OCI-LY1 (cell line): ENCODE data around the gene PRAME.
"Not testable (repeated sequence)": the region's sequence is repeated elsewhere in the genome, so short reads cannot be mapped to it uniquely, and the experiment has no call there.

Experiments
- H2AFZ ChIP-seq: fragments of 200-600 bp; sonication (generic), shearing (Covaris generic); 2 replicates; pipeline ENCODE4 v1.6.0; 2014; ENCODE audit warnings: antibody characterized with exemption, mild to moderate bottlenecking, low read length
- H3F3A ChIP-seq: fragments of 200-600 bp; sonication (generic), shearing (Covaris generic); 2 replicates; pipeline ENCODE4 v1.6.0; 2014; ENCODE audit warnings: mild to moderate bottlenecking, antibody characterized with exemption, low read length, moderate library complexity; ENCODE audit not compliant: insufficient read depth
- H3K27ac ChIP-seq: fragments of 200-600 bp; sonication (generic); 2 replicates; pipeline ENCODE4 v1.5.1; 2014; ENCODE audit warnings: low read length, mixed run types, mild to moderate bottlenecking, low read depth; ENCODE audit not compliant: poor library complexity, severe bottlenecking
- H3K27me3 ChIP-seq: fragments of 200-600 bp; sonication (generic); 2 replicates; pipeline ENCODE4 v1.6.0; 2014; ENCODE audit warnings: antibody characterized with exemption, mild to moderate bottlenecking, low read length, moderate library complexity; ENCODE audit not compliant: insufficient read depth
- H3K36me3 ChIP-seq: fragments of 200-600 bp; sonication (generic); 2 replicates; pipeline ENCODE4 v1.6.1; 2014; ENCODE audit warnings: mild to moderate bottlenecking, antibody characterized with exemption, low read length, moderate library complexity, mixed read lengths; ENCODE audit not compliant: insufficient read depth
- H3K4me1 ChIP-seq: fragments of 200-600 bp; sonication (generic); 2 replicates; pipeline ENCODE4 v1.5.1; 2014; ENCODE audit warnings: mild to moderate bottlenecking, low read length, moderate library complexity; ENCODE audit not compliant: insufficient read depth, severe bottlenecking
- H3K4me2 ChIP-seq: fragments of 200-600 bp; sonication (generic), shearing (Covaris generic); 2 replicates; pipeline ENCODE4 v1.6.1; 2014; ENCODE audit warnings: low read length
- H3K4me3 ChIP-seq: fragments of 200-600 bp; sonication (generic); 2 replicates; pipeline ENCODE4 v1.5.1; 2014; ENCODE audit warnings: low read length, low read depth, mild to moderate bottlenecking, mixed read lengths; ENCODE audit not compliant: poor library complexity, severe bottlenecking
- H3K79me2 ChIP-seq: fragments of 200-600 bp; shearing (Covaris generic); 2 replicates; pipeline ENCODE4 v1.6.1; 2016; ENCODE audit warnings: mixed run types, low read length, mixed read lengths; ENCODE audit not compliant: insufficient read depth
- H3K9ac ChIP-seq: fragments of 200-600 bp; sonication (generic), shearing (Covaris generic); 2 replicates; pipeline ENCODE4 v1.6.1; 2014; ENCODE audit warnings: mild to moderate bottlenecking, low read length, mixed read lengths
- H3K9me2 ChIP-seq: fragments of 200-600 bp; sonication (generic), shearing (Covaris generic); 2 replicates; pipeline ENCODE4 v1.6.1; 2014; ENCODE audit warnings: low read depth, mild to moderate bottlenecking, low read length, mixed read lengths
- H3K9me3 ChIP-seq: fragments of 200-600 bp; shearing (Covaris generic); 2 replicates; pipeline ENCODE4 v1.6.1; 2014; ENCODE audit warnings: low read length, mixed read lengths
- H4K20me1 ChIP-seq: fragments of 200-600 bp; sonication (generic), shearing (Covaris generic); 2 replicates; pipeline ENCODE4 v1.6.0; 2016; ENCODE audit warnings: mild to moderate bottlenecking, low read length; ENCODE audit not compliant: insufficient read depth
- EZH2 ChIP-seq: fragments of 200-600 bp; sonication (generic), shearing (Covaris generic); IDR thresholded peaks from 2 replicates; pipeline ENCODE4 v1.8.0; 2017; ENCODE audit warnings: borderline replicate concordance, mixed run types, mild to moderate bottlenecking, antibody characterized with exemption, low read length, moderate library complexity, mixed read lengths
- TF ChIP-seq, protein P1 (sequence below): fragments of 200-600 bp; sonication (generic), shearing (Covaris generic); IDR thresholded peaks from 2 replicates; pipeline ENCODE4 v1.5.1; 2017; ENCODE audit warnings: mild to moderate bottlenecking, antibody characterized with exemption, low read length, moderate library complexity, mixed read lengths

The PRAME gene

GRCh38 chr22:22558972-22559603, at the start of gene PRAME:
Gene PRAME (minus strand): TSS chr22:22559265. CDS start chr22:22556832, 2,433 bp downstream.
- peak within 1 kb of the TSS; percentile 58 for H3K9ac ChIP-seq
- H3K27me3 ChIP-seq, result no peaks in the 10 kb centered on the region
- no peaks in the 10 kb centered on the region for H4K20me1 ChIP-seq
- peaks cover 8% of the 10 kb centered on the region for H3K4me1 ChIP-seq
- peaks cover 12% of the 10 kb centered on the region; the same call in 1 of the 2 replicates for H3K36me3 ChIP-seq
- H3F3A ChIP-seq, result no peaks in the 10 kb centered on the region
- peak within 1 kb of the TSS; percentile 50 for H3K4me2 ChIP-seq
- TF ChIP-seq, protein P1, sequence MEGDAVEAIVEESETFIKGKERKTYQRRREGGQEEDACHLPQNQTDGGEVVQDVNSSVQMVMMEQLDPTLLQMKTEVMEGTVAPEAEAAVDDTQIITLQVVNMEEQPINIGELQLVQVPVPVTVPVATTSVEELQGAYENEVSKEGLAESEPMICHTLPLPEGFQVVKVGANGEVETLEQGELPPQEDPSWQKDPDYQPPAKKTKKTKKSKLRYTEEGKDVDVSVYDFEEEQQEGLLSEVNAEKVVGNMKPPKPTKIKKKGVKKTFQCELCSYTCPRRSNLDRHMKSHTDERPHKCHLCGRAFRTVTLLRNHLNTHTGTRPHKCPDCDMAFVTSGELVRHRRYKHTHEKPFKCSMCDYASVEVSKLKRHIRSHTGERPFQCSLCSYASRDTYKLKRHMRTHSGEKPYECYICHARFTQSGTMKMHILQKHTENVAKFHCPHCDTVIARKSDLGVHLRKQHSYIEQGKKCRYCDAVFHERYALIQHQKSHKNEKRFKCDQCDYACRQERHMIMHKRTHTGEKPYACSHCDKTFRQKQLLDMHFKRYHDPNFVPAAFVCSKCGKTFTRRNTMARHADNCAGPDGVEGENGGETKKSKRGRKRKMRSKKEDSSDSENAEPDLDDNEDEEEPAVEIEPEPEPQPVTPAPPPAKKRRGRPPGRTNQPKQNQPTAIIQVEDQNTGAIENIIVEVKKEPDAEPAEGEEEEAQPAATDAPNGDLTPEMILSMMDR, result peak; percentile 98
- TF ChIP-seq EZH2, result no peak
- H2AFZ ChIP-seq, result no peak within 1 kb of the TSS
- no peaks in the 10 kb centered on the region for H3K9me3 ChIP-seq
- no peaks in the 10 kb centered on the region for H3K79me2 ChIP-seq
- H3K9me2 ChIP-seq, result no peaks in the 10 kb centered on the region
- H3K4me3 ChIP-seq, result peak within 1 kb of the TSS; percentile 62
- H3K27ac ChIP-seq, result peak within 1 kb of the TSS; percentile 66

GRCh38 chr22:22608022-22608421, 49.0 kb upstream of the PRAME start:
- not testable (repeated sequence) for H4K20me1 ChIP-seq, H2AFZ ChIP-seq, H3K36me3 ChIP-seq, H3K27me3 ChIP-seq, H3K4me2 ChIP-seq, H3K9ac ChIP-seq, H3K27ac ChIP-seq, H3K9me3 ChIP-seq, H3F3A ChIP-seq, H3K79me2 ChIP-seq, H3K4me3 ChIP-seq, H3K9me2 ChIP-seq
- peaks cover 20% of the 10 kb centered on the region for H3K4me1 ChIP-seq

DNA sequence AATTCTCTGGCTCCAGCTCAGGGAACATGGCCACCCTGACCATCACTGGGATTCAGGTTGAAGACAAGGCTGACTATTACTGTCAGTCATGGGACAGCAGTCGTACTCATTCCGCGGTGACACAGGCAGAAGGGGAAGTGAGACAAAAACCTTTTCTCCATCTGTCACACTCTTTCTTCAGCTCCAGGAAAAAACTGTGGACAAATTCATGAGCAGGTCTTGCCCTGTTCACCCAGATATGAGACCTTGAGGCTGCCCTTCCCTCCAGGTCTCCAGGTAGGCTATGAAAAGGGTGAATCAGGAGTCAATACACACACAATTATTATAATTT, 46.0 kb upstream of the PRAME start:
- Histone ChIP-seq H3F3A (no peaks in the 10 kb centered on the region), H3K9me3 (no peaks in the 10 kb centered on the region; the same call in 1 of the 2 replicates), H3K4me2 (peak overlapping the region; percentile 37; the same call in 1 of the 2 replicates), H3K36me3 (no peaks in the 10 kb centered on the region; the same call in 1 of the 2 replicates), H3K9me2 (no peaks in the 10 kb centered on the region), H3K79me2 (no peaks in the 10 kb centered on the region), H3K9ac (no peak overlapping the region; the same call in 1 of the 2 replicates), H3K27ac (peak overlapping the region; percentile 45), H3K4me3 (no peak overlapping the region), H3K27me3 (peaks cover 4% of the 10 kb centered on the region; the same call in 1 of the 2 replicates), H2AFZ (no peak overlapping the region), H3K4me1 (peaks cover 20% of the 10 kb centered on the region), H4K20me1 (no peaks in the 10 kb centered on the region)
- TF ChIP-seq, protein P1, result no peak
- TF ChIP-seq EZH2, result no peak
